GM19025 (cell line): ENCODE data around the gene LY6G6C.
"Not testable (repeated sequence)": the region's sequence is repeated elsewhere in the genome, so short reads cannot be mapped to it uniquely, and the experiment has no call there.

Source experiments
- ATAC-seq: cut with Tn5 transposase; IDR thresholded peaks from one replicate; pipeline ENCODE4 v1.9.1; 2021; ENCODE audit warnings: mild to moderate bottlenecking, low read depth, moderate library complexity; ENCODE audit not compliant: unreplicated experiment

Gene LY6G6C

DNA sequence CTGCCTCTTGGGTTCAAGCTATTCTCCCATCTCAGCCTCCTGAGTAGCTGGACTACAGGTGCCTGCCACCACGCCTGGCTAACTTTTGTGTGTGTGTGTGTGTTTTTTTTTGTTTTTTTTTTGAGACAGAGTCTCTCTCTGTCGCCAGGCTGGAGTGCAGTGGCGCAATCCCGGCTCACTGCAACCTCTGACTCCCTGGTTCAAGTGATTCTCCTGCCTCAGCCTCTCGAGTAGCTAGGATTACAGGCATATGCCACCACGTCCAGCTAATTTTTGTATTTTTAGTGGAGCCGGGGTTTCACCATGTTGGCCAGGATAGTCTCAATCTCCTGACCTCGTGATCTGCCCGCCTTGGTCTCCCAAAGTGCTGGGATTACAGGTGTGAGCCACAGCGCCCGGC lies 12.4 kb downstream of the LY6G6C start:
- not testable (repeated sequence) for ATAC-seq

DNA sequence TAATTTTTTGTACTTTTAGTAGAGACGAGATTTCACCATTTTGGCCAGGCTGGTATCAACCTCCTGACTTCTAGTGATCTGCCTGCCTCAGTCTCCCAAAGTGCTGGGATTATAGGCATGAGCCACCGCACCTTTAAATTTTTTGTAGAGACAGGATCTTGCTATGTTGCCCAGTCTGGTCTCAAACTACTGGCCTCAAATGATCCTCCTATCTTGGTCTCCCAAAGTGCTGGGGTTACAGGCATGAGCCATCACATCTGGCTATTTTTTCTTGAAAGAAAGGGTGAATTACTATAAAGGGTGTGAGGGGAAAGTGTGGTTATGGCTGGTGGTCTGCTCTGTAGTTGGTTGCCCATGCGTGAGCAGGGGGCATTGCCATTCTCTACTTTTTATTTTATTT lies 13.3 kb downstream of the LY6G6C start:
- no peak for ATAC-seq

DNA sequence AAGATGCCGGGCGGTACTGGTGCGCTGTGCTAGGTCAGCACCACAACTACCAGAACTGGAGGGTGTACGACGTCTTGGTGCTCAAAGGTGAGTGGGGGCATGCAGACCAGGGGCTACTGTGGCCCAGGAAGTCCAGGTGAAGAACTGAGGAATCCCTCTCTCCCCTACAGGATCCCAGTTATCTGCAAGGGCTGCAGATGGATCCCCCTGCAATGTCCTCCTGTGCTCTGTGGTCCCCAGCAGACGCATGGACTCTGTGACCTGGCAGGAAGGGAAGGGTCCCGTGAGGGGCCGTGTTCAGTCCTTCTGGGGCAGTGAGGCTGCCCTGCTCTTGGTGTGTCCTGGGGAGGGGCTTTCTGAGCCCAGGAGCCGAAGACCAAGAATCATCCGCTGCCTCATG lies 13.8 kb downstream of the LY6G6C start:
- ATAC-seq, result no peak

DNA sequence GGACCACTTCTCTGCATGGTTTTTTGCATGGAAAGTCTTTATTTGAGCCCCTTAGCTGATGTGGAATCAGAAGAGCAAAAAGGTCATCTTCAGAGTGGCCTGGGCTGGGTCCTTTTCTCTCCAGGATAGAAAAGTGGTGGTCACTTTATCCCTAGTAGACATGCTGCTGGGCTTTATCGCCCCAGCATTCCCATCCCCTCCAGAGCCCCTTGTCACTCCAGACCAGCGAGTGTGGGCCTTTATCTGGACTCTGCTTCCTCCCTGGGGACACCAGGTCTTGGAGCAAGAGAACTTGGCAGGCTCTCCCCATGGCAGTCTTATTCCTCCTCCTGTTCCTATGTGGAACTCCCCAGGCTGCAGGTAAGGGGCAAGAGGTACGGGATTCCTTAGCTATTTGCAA lies 14.9 kb downstream of the LY6G6C start, which contains the start of gene LY6G6F:
Gene LY6G6F (plus strand): TSS at position 268 of the 400 bp plus-strand sequence. CDS start 41 bp downstream, at position 309.
- no peak for ATAC-seq

DNA sequence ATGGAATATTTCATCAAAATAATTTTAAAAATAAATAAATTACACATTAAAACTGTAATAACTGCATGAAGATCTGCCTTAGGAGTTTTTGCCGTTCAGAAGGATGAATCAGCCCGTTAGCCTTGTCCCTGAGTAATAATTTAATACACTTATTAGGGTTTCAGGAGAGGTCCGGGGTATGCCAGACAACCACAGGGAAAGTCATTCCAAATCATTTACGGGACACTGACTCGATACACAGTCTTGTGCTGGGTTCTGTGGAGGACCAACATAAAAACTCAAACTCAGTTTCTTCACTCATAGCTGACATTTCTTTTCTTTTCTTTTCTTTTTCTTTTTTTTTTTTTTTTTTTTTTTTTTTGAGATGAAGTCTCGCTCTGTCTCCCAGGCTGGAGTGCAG lies 15.6 kb downstream of the LY6G6C start:
- ATAC-seq, result no peak

DNA sequence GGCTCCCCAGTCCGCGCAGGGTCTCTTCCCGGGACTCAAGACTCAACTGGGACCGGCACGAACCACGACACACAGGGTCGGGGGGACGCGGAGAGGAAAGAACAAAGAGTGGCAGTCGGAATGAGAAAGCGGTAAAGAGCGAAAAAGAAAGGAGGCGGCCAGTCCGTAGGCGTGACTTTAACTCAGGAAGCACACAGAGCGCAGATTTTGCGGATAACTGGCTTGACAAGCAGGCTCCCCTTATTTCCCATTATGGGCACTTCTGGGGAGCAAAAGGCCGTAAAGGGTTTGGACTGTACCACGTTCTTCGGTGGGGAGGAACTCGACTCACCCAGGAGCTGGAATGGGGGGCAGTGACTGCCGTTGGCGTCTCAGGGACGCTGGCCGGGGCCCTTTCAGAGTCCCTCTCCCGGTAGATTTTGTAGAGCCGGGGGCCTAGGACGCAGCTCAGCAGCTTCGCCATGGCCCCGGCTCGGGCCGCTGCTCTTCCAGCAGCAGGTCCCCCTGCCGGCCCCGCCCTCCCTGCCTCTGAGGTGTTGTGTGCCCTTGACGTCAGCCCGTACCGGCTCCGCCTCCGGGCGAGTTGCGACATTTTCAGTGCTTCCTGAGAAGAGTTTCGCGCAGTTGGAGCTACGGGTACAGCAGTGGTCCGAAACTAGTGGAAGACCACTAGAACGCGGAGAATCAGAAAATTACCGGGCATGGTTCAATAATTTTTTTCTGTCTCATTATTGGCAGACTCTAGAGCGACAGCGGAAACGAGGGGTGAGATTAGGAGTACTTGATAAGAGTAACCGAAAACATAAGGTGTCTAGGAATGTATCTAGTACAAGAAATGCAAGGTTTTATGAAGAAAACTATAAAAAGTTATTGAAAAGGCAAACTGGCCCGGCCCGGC lies 18.5 kb downstream of the LY6G6C start, which contains the start of gene ABHD16A:
Gene ABHD16A (minus strand): TSS at position 506 of the 898 bp plus-strand sequence. CDS start 43 bp downstream, at position 463.
- ATAC-seq, result peak; percentile 92

DNA sequence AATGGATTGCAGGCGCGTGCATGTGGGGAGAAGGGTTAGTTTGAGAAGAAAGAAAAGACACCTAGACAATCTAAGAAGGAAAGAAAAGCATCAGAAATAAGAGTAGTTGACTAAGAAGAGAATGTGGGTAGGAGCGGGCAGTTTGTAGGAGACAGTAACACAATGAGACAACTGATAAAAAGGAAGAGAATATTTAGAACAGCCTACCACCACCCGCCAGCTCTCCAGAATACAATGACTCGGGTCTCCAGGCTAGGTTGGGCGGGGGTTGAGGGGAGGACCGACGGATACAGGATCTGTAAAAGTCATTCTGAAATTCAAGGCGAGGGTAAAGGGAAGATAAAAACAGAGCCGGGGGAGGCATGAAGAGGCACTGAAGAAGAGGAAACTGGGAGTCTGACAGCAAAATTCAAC lies 19.1 kb downstream of the LY6G6C start:
- no peak for ATAC-seq

DNA sequence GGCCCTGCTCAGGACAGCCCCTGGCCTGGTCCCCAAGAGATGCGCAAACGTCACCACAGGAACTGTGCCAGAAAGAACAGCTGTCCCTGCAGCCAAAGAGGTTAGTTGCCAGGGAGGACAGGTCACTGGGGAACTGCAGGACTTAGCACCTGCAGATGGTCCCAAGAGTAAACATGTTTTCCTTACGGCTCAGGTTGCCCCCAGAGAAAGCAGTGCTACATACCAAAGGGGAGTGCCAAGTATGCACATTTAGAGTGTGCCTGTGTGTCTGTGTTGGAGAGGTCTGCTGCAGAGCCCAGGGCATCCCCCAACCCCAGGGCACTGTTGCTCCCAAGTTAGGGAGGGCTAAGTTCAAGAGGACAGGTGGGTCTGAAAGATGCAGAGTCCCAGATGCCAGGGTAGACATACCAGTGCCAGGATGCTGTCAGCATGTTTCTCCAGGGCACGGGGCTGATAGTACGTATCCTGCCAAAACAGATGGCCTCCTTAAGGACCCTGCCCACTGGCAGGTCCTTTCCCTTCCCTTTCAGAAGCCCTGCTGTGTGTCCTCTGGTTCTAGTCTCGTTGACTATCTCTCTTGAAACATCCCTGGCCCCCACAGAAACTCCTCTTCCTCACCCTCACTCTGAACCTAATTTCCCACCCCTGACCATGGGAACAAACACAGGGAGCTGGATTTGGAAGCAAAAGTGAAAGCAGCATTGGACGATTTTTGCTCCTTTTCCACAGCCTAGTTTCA lies 19.7 kb downstream of the LY6G6C start:
- no peak for ATAC-seq

DNA sequence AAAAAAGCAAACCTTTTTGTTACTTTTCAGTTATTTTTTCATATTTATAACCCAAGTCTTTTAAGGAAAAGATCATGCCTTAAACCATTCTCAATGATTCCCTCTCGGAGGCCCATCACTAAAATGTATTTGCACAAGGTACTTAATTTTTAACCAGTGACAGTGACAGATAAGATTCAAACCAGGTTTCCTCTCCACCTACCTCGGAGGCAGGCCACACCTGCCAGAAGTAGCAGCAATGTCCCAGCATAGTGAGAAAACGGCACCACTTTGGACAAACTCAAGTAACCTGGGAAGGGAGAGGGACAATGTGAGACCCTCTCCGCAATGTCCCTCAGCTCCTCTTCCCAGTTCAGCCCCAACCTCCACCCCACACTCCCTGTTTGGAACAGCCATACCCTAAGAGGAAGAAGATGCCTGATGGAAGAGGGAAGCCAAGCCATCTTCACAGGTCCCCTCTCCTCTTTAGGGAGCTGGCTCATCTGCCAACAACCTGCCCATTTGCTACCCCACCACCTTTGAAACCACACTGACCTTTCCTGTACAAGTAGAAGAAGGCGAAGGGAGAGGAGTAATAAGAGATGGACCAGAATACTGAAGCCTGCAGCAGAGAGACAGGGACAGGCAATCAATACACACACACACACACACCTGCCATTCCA lies 20.7 kb downstream of the LY6G6C start:
- ATAC-seq, result no peak

DNA sequence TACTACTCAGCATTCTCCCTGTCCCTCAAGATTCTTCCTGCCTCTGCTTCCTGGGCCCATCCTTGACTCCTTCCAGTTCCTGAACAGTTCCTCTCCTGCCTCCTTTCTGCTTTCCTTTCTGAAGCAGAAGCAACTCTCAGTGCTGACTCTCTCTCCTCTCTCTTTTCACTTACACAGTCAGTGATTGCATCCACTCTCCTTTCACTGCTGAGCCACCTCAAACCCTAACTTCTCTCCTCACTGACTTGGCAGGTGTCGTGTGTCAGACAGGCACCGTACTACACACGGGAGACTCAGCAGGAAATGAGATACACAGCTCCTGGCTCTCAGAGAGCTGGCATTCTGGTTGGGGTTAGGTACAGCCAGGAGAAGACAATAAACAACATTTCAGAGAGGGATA lies 24.0 kb downstream of the LY6G6C start:
- no peak for ATAC-seq

DNA sequence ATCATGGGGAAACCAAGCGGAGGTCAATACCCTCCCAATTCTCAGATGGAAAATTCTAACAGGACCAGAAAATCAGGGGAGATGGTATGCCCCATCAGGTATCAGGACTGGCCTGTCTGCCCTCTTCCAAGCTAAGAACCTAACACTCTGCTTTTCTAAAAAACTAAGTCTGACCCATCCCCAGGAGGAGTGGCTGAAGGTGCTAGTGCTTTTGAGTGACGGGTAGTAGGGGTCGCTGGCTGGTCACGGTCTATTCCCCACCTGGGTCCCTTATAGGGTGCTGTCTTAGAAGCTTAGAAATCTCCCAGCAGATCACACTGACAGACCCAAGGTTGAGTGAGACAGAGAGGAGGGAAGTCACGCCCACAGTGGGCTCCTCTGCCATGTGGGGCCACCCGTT lies 28.0 kb downstream of the LY6G6C start:
- no peak for ATAC-seq

DNA sequence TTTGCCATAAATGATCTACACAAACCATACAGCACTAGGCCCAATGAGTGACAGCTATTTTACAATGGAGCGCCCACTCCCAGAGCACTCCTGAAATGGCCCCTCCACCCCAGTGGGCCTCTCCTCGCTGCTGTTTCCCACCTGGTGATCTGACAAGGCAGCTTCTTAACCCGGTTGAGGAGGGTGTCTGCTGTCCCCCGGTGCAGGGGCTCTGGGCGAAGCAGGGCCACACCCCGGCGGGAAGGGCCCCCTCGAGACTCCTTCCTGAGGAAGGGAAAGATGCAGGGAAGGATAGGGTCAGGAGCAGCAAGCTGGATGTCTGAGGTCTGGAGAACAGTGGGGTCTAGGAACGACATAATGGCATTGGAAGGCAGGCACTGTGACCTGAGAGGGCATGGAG lies 28.7 kb downstream of the LY6G6C start:
- no peak for ATAC-seq

DNA sequence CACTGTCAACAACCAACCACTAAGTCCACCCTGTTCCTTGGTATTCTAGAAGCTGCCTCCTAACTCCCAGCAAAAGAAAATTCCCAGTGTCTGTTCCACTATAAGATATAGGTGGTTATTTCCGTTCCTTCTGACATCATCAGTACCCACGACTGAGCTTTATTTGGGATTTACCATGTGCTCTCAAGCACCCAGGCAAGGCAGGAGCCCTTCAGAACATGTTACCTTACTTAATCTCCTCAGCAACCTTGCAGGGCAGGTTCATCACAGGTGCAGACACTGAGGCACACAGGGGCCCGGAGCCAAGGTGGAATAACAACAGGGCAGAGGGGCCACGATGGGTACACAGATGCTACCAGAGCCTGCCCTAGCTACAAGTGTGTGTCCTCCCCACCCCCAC lies 29.2 kb downstream of the LY6G6C start:
- no peak for ATAC-seq

DNA sequence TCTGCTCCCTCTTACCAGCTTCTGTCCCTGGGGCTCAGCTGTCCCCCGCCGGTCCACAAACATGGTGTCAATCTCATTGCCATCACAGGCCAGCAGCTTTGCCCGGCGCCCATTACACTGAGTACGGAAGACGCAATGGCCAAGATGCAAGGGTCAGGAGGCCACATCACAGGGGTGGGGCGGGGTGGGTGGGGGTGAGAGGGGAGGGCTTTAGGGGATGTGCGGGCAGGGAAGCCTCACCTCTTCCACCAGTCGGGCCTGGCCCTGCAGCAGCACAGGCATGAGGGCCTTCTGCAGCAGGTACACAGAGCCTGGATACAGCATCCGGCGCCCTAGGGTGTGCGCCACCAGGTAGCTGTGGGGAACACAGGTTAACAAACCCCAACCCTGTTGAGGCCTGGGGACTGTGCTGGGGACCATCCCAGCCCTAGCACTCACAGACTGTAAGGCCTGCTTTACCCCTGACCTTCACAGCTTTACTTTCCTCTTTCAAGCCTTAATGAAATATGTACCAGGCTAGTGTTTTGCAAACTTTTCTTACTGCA lies 29.9 kb downstream of the LY6G6C start:
- ATAC-seq, result no peak

DNA sequence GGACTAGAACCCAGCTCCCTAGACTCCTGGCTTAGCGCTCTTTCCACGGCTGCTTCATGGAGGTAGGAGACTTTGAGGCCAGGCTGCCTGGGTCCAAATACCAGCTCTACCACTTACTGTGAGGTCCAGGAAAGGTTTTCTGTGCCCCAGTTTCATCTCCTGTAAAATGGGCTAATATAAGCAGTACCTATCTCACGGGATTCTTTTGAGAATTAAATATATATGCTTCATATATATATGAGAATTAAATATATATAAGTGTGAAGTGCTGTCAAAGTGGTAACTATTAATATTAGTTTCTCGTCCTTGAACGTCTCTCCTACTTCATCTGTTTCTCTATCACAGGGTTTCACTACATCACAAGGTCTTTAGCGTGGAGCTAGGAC lies 30.5 kb downstream of the LY6G6C start:
- no peak for ATAC-seq

DNA sequence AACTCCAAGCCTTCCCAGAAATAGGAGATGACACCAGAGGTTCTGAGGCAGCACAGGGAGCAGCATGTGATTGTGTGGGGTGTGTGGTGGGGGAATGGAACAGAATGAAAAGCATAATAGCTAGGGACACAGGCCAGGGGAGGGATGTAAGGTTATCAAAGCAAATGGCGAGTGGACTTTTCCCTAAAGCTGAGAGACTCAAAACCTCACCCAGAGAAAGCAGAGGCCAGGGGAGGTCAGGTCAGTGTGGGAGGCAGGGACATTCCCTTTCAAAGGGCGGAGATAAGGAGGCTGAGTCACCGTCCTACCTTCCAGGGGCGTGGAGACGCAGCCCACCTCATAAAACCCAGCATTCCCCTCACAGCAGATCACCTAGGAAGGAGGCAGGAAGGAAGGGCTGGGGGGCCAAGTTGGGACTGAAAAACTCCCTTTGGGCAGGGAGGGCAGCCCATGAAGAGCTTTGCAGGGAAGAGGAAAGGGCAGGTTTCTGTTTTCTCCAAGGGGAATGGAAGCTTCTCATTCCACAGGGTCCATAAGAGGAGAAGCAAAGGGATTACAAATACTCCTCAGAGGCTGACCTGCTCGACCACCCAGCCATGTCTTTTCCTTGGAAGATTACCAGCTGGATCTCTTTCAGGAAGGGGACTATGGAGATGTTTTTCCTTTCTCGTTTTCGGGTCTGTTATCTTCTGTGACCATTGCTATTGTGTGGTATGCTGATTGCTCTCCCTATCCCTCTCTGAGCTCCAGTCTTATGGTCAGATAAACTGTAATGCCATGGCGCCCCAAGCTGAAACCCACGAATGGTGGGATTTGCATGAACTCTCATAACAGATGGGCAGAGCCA lies 31.1 kb downstream of the LY6G6C start:
- ATAC-seq, result no peak

DNA sequence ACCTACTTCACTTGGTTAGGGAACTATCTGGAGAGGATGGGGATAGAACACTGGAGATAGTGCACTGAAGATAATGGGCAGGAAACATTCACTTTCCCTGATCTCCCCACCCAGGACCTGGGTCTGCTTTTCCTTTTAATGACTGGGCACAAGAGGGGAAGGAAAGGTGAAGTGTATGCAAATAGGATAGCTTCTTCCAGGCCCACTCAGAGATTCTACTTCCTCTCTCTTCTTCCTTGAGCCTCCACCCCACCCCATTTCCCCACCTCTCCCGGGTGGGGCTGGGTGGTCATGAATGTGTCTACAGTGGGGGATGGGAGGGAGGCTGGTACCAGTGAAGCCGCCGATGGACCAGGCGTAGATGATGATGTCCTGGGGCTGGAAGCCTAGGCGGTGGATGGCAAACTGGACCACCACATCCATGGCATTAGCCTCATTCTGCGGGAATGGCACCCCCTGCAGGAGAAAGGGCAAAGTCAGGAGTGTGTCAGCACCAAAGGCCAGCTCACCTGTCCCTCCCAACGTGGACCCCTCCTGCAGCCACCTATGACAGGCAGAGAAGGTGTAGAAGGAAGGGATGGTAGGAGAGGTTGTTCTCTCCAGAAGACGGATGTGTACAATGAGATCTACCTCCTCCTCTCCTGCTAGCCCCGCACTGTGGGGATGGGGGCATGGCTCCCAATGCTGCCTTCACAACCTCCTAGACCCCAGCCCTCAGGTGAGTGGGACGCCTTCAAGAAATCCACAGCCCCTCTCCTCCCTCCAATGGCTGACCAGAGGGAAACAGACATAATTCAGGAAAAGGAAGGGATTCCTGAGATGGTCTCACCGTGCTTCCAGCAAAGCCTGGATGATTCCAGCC lies 32.1 kb downstream of the LY6G6C start:
- no peak for ATAC-seq

DNA sequence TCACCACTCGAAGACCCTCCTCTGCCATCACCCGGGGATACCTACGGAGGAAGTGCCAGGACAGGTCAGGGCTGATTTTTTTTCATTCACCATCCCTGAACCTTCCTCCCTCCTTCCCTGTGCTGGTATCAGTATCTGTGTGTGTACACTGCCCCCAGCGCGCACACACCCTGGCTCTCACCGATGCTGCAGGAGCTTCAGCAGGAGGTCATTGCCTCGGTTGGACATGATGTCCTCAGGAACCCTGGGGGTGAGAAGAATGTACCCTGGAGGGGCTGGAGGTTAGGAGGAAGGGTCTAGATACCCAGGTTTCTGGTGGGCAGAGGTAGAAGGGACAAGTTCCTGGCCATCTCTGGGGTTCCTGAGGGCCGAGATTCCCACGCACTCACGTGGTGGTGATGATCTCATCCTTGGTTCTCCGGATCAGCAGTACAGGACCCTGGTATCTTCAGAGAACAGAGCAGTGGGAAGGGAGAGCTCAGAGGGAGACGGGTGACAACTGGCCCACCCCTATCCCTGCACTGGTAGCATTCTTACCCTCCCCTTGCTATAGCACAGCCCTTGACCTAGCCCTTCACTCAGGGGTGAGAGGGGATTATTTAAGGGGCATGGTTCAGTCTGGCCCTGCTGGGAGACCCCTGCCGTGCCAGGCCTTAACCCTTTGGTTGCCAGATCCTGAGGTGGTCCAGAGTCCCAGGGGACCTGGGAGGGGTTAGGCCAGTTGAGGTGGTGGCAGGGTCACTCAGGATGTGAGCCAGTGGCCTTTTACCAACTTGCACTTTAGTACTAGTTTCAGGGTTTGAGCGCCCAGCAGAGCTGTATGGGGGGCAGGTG lies 33.5 kb downstream of the LY6G6C start:
- no peak for ATAC-seq
